Trophoblast cell (in vitro differentiated cells and primary cell): Measurements from ENCODE around the gene PDE8A.

ENCODE experiments used
- DNase-seq, 2 donors: peaks; one replicate each; pipeline ENCODE4 v3.0.0-alpha.2; 2016
- H2AFZ ChIP-seq: 2 replicates; pipeline ENCODE4 v1.6.1; 2013; ENCODE audit warnings: low read length, moderate library complexity, mild to moderate bottlenecking; ENCODE audit not compliant: insufficient read depth, poor library complexity
- H2AK5ac ChIP-seq: 2 replicates; pipeline ENCODE4 v1.6.1; 2013; ENCODE audit warnings: mild to moderate bottlenecking, low read length
- H2BK120ac ChIP-seq: 2 replicates; pipeline ENCODE4 v1.6.1; 2013; ENCODE audit warnings: low read length, mild to moderate bottlenecking, moderate library complexity; ENCODE audit not compliant: insufficient read depth, poor library complexity
- H2BK12ac ChIP-seq: 2 replicates; pipeline ENCODE4 v1.6.1; 2013; ENCODE audit warnings: mild to moderate bottlenecking, low read length, moderate library complexity
- H2BK5ac ChIP-seq: 2 replicates; pipeline ENCODE4 v1.6.1; 2013; ENCODE audit warnings: low read length, low read depth, moderate library complexity, mild to moderate bottlenecking; ENCODE audit not compliant: poor library complexity
- H3K14ac ChIP-seq: 2 replicates; pipeline ENCODE4 v1.6.1; 2013; ENCODE audit warnings: mild to moderate bottlenecking, low read length
- H3K18ac ChIP-seq: 2 replicates; pipeline ENCODE4 v1.6.1; 2013; ENCODE audit warnings: mild to moderate bottlenecking, low read length
- H3K23ac ChIP-seq: 2 replicates; pipeline ENCODE4 v1.6.1; 2013; ENCODE audit warnings: low read length
- H3K27ac ChIP-seq: 2 replicates; pipeline ENCODE4 v1.5.1; 2013; ENCODE audit warnings: low read depth, mild to moderate bottlenecking, inconsistent platforms, low read length, moderate library complexity
- H3K27me3 ChIP-seq: 2 replicates; pipeline ENCODE4 v1.6.1; 2013; ENCODE audit warnings: inconsistent platforms, mild to moderate bottlenecking, low read length, moderate library complexity; ENCODE audit not compliant: insufficient read depth
- H3K36me3 ChIP-seq, 2 experiments: 1 replicate in 1 of 2; 2 replicates in 1 of 2; pipeline ENCODE4 v1.6.1; 2013; ENCODE audit warnings: low read length in 2 of 2, mild to moderate bottlenecking in 2 of 2, moderate library complexity in 1 of 2; ENCODE audit not compliant: insufficient read depth in 2 of 2, control insufficient read depth in 1 of 2
- H3K4ac ChIP-seq: 2 replicates; pipeline ENCODE4 v1.6.1; 2013; ENCODE audit warnings: low read depth, mild to moderate bottlenecking, low read length, moderate library complexity
- H3K4me1 ChIP-seq, 2 experiments: 1 replicate in 1 of 2; 2 replicates in 1 of 2; pipeline ENCODE4 v1.6.1; 2013; ENCODE audit warnings: low read length in 2 of 2, mild to moderate bottlenecking in 2 of 2, moderate library complexity in 1 of 2; ENCODE audit not compliant: insufficient read depth in 2 of 2, control insufficient read depth in 1 of 2
- H3K4me2 ChIP-seq: 2 replicates; pipeline ENCODE4 v1.6.1; 2013; ENCODE audit warnings: inconsistent platforms, mild to moderate bottlenecking, low read length, moderate library complexity
- H3K4me3 ChIP-seq: 2 replicates; pipeline ENCODE4 v1.5.1; 2013; ENCODE audit warnings: mild to moderate bottlenecking, low read depth, low read length, inconsistent platforms
- H3K79me1 ChIP-seq: one replicate; pipeline ENCODE4 v1.6.1; 2013; ENCODE audit warnings: low read length
- H3K79me2 ChIP-seq: 2 replicates; pipeline ENCODE4 v1.6.1; 2013; ENCODE audit warnings: low read length, mild to moderate bottlenecking; ENCODE audit not compliant: control insufficient read depth, insufficient read depth, poor library complexity
- H3K9ac ChIP-seq: 2 replicates; pipeline ENCODE4 v1.6.1; 2013; ENCODE audit warnings: mild to moderate bottlenecking, low read length
- H3K9me3 ChIP-seq: 2 replicates; pipeline ENCODE4 v1.6.1; 2013; ENCODE audit warnings: low read depth, mild to moderate bottlenecking, control low read depth, inconsistent platforms, low read length; ENCODE audit not compliant: insufficient read depth
- H4K12ac ChIP-seq: 2 replicates; pipeline ENCODE4 v1.6.1; 2013; ENCODE audit warnings: low read depth, mild to moderate bottlenecking, low read length, moderate library complexity
- H4K8ac ChIP-seq: 2 replicates; pipeline ENCODE4 v1.6.1; 2013; ENCODE audit warnings: low read depth, mild to moderate bottlenecking, low read length, moderate library complexity
- H4K91ac ChIP-seq: one replicate; pipeline ENCODE4 v1.6.1; 2013; ENCODE audit warnings: low read depth, mild to moderate bottlenecking, low read length, moderate library complexity
- WGBS: extraction: QIAGEN DNeasy Blood & Tissue Kit; methylation state at CpG from one replicate; pipeline ENCODE4 v1.1.7; 2013; ENCODE audit warnings: missing lambda C conversion rate; ENCODE audit not compliant: insufficient read length, insufficient coverage; ENCODE audit errors: extremely low coverage; 5-methylcytosine and 5-hydroxymethylcytosine counted together

PDE8A gene

DNA sequence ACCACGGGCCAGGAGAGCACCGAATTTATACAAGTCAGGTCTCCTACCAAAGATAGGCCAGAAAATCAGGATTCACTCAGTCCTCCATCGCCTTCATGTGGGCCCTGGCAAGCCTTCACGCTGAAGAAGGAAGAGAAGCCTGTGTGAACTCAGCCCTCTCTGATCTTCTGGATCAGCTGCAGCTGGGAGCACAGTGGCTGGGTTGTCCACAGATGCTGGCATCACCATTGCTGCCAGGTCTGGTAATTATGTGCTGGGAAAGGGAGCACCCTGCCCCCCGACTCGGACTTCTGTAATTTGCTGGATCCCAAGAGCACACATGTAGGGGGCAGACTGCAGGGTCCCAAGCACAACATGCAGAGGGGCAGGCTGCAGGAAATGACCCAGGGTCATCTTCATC is 12.4 kb upstream of the PDE8A start:
- Histone ChIP-seq H3K79me2 (no peaks in the 10 kb centered on the region), H3K4me3 (no peak overlapping the region), H3K9me3 (peaks cover 1% of the 10 kb centered on the region), H2BK12ac (no peak overlapping the region), H3K4ac (no peak overlapping the region), H2BK5ac (no peak overlapping the region), H4K91ac (no peak overlapping the region), H2BK120ac (no peak overlapping the region), H3K14ac (no peak overlapping the region), H3K23ac (no peak overlapping the region), H3K4me1 (no peaks in the 10 kb centered on the region), H3K27me3 (no peaks in the 10 kb centered on the region), H4K8ac (no peak overlapping the region), H3K27ac (no peak overlapping the region), H3K18ac (no peak overlapping the region), H2AFZ (no peak overlapping the region), H3K4me2 (no peak overlapping the region), H3K9ac (no peak overlapping the region), H3K79me1 (no peaks in the 10 kb centered on the region), H3K36me3 (no peaks in the 10 kb centered on the region), H2AK5ac (no peak overlapping the region), H4K12ac (no peak overlapping the region)
- no CpG with 5 or more reads among the region's 6 CpGs for WGBS
- no peak for DNase-seq

DNA sequence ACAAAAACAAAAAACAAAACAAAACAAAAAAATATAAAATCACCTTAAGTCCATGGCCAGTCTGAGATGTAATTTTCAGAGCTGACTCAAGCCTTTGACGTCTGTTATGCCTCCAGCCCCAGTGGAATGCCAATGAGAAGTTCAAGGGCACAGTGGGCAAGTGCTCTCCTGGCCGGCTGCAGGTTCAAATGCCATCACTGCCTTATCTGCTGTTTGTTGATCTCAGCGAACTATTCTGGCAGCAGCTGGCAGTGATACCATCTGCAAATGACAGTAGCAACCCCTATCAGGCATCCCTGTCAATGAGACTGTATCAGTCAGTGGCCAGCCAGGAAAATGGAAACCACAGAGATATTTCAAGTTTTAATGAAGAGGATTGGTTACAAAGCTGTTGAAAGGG is 10.8 kb upstream of the PDE8A start:
- no peak overlapping the region for H3K14ac ChIP-seq
- peaks cover 1% of the 10 kb centered on the region for H3K9me3 ChIP-seq
- no peak overlapping the region for H3K9ac ChIP-seq
- no CpG with 5 or more reads among the region's 3 CpGs for WGBS
- no peak overlapping the region for H3K4me2 ChIP-seq
- no peaks in the 10 kb centered on the region for H3K4me1 ChIP-seq
- no peak overlapping the region for H4K8ac ChIP-seq
- H3K27ac ChIP-seq: no peak overlapping the region
- no peak overlapping the region for H2AK5ac ChIP-seq
- H2BK12ac ChIP-seq: no peak overlapping the region
- no peak overlapping the region for H2BK5ac ChIP-seq
- no peak overlapping the region for H3K23ac ChIP-seq
- H3K18ac ChIP-seq: no peak overlapping the region
- no peak overlapping the region for H3K4ac ChIP-seq
- H3K79me2 ChIP-seq: no peaks in the 10 kb centered on the region
- no peak overlapping the region for H3K4me3 ChIP-seq
- DNase-seq: peak in 1 of 2 donors; percentile 54
- H2AFZ ChIP-seq: no peak overlapping the region
- H2BK120ac ChIP-seq: no peak overlapping the region
- H3K36me3 ChIP-seq: no peaks in the 10 kb centered on the region
- no peaks in the 10 kb centered on the region for H3K79me1 ChIP-seq
- no peak overlapping the region for H4K91ac ChIP-seq
- H3K27me3 ChIP-seq: no peaks in the 10 kb centered on the region
- no peak overlapping the region for H4K12ac ChIP-seq

DNA sequence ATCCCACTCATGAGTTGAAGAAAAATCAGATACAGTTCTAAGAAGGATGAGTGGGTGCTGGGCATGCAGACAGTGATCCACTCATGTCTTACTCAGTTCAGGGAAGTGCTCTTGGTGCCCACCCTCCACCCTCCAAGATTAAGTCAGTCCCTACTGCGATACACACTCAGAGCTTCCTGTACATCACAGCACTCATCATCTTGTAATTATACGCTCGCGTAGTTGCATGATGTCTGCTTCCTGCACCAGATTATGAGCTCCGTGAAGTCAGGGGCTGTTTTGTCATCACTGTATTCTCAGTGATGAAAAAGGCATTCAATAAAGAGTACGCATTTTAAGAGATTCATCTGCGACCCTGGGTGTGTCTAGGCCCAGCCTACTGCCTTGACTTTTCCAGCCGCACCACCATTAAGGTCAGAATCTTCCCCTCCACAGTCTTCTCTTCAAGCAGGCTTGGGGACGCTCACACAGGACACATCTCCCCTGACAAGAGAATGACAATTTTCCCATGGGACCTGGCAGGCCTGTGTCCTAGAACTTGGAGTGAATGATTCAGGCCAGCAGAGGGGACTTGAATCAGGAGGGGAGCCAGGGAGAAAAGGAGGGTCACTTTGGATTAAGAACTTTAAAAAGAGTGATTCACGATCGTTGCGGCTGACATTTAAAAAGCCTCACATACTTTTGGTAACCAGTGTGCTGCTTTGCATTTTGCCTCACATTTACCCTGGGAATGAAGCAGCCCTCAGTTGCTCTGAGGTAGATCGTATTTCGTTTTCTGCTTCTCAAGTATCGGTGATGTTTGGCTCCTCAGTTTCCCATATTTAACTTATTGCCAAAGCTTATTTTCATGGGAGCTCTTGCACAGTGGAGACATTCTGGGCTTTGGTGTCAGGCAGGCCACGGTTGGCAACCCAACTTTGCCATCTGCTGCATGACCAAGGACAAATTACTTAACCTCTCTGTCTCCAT is 7.9 kb upstream of the PDE8A start:
- no peak overlapping the region for H3K4me2 ChIP-seq
- H2BK5ac ChIP-seq: no peak overlapping the region
- no peaks in the 10 kb centered on the region for H3K36me3 ChIP-seq
- H3K27ac ChIP-seq: no peak overlapping the region
- no peak overlapping the region for H3K14ac ChIP-seq
- no peaks in the 10 kb centered on the region for H3K79me2 ChIP-seq
- no peak overlapping the region for H4K12ac ChIP-seq
- no peak overlapping the region for H3K9ac ChIP-seq
- H3K23ac ChIP-seq: no peak overlapping the region
- no CpG with 5 or more reads among the region's 16 CpGs for WGBS
- no peak for DNase-seq
- no peak overlapping the region for H2AK5ac ChIP-seq
- no peak overlapping the region for H3K4ac ChIP-seq
- no peak overlapping the region for H3K18ac ChIP-seq
- peaks cover 1% of the 10 kb centered on the region for H3K9me3 ChIP-seq
- H3K27me3 ChIP-seq: no peaks in the 10 kb centered on the region
- H2BK120ac ChIP-seq: no peak overlapping the region
- no peak overlapping the region for H2BK12ac ChIP-seq
- no peak overlapping the region for H3K4me3 ChIP-seq
- H4K8ac ChIP-seq: no peak overlapping the region
- H3K4me1 ChIP-seq: no peaks in the 10 kb centered on the region
- H3K79me1 ChIP-seq: no peaks in the 10 kb centered on the region
- no peak overlapping the region for H2AFZ ChIP-seq
- no peak overlapping the region for H4K91ac ChIP-seq

DNA sequence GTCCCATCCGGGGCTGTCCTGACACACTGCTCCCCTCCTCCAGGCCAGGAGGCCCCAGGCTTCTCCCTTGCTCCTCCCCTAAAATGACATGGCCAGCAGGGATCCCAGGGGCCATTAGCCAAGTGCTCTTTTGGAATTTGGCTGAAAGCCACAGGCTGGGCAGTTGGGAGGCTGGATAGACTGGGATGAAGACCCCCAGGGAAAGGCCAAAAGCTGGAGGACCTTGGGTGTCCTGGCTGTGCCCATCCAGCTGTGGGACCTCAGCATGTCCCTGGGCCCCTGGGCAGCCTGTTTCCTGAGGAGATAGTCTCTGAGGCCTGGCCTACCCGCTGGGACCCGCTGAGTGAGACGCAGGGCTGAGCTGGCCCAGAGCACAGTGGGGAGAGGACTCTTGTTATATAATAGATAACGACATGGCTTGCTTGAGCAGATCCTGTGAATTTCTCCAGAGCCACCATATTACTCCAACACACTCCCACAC is 5.7 kb upstream of the PDE8A start:
- Histone ChIP-seq H2AK5ac (no peak overlapping the region), H3K18ac (no peak overlapping the region), H2BK120ac (no peak overlapping the region), H4K8ac (no peak overlapping the region), H3K27ac (no peak overlapping the region), H3K4ac (no peak overlapping the region), H3K36me3 (no peaks in the 10 kb centered on the region), H3K79me2 (no peaks in the 10 kb centered on the region), H4K12ac (no peak overlapping the region), H3K23ac (no peak overlapping the region), H3K14ac (no peak overlapping the region), H3K4me1 (peaks cover 3 to 5% of the 10 kb centered on the region in 2 experiments), H3K79me1 (peaks cover 9% of the 10 kb centered on the region), H3K9ac (no peak overlapping the region), H3K4me3 (no peak overlapping the region), H4K91ac (no peak overlapping the region), H2BK12ac (no peak overlapping the region), H3K4me2 (no peak overlapping the region), H2BK5ac (no peak overlapping the region), H3K9me3 (peaks cover 1% of the 10 kb centered on the region), H3K27me3 (no peaks in the 10 kb centered on the region), H2AFZ (no peak overlapping the region)
- WGBS: no CpG with 5 or more reads among the region's 5 CpGs
- DNase-seq: no peak
